T-helper 17 cell (primary cell): ENCODE measurements around the gene RSPH9. TPM values are rescaled to one million over a fixed set of nuclear protein-coding genes. Genes with fewer than 3 reads are reported as not detected.

Experiments used
- ATAC-seq: fragments of 150-1000 bp; cut with Tn5 transposase; 2 replicates; pipeline ENCODE4 v1.10.0; 2021; ENCODE audit warnings: mild to moderate bottlenecking, moderate library complexity
- DNase-seq, 3 donors: peaks; one replicate each; pipeline versions ENCODE4 v3.0.0 to v3.0.0-alpha.2; 2020 to 2021
- H3K9me3 ChIP-seq: one replicate; pipeline ENCODE4 v1.7.0; 2013; ENCODE audit warnings: low read length, mild to moderate bottlenecking; ENCODE audit not compliant: control insufficient read depth, poor library complexity, severe bottlenecking
- H3K27ac Mint-ChIP-seq: one replicate; pipeline ENCODE4 v1.8.0; 2022; ENCODE audit warnings: mild to moderate bottlenecking, moderate library complexity, mixed read lengths
- H3K27me3 Mint-ChIP-seq: one replicate; pipeline ENCODE4 v1.8.0; 2022; ENCODE audit warnings: mixed read lengths
- H3K36me3 Mint-ChIP-seq: one replicate; pipeline ENCODE4 v1.8.0; 2022; ENCODE audit warnings: low read depth, mixed read lengths
- H3K4me1 Mint-ChIP-seq: one replicate; pipeline ENCODE4 v1.8.0; 2022; ENCODE audit warnings: mild to moderate bottlenecking, mixed read lengths
- H3K4me3 Mint-ChIP-seq: one replicate; pipeline ENCODE4 v1.8.0; 2022; ENCODE audit warnings: mild to moderate bottlenecking, moderate library complexity, mixed read lengths
- total RNA-seq, 4 donors: library from RNA in 2 of 4; stranded (reverse) in 2 of 4; gene quantifications; one replicate each; pipeline ENCODE4 v1.2.3 and lab custom pipeline; 2022 to 2026

RSPH9 gene
- total RNA-seq, 2 donors from 2014 or later = 0.29 TPM; not detected in 1

- Mint-ChIP-seq H3K4me3 (no peak overlapping the region), H3K27ac (no peak overlapping the region), H3K27me3 (peaks cover 59% of the 10 kb centered on the region), H3K36me3 (peaks cover 6% of the 10 kb centered on the region), H3K4me1 (peaks cover 24% of the 10 kb centered on the region)
- no peaks in the 10 kb centered on the region for H3K9me3 ChIP-seq
- DNase-seq = no peak
- ATAC-seq = no peak
Measured at GRCh38 chr6:43707767-43708166, 62.9 kb downstream of the RSPH9 start.

- Mint-ChIP-seq H3K36me3 (peaks cover 6% of the 10 kb centered on the region), H3K27ac (no peak overlapping the region), H3K4me1 (peaks cover 24% of the 10 kb centered on the region), H3K4me3 (no peak overlapping the region), H3K27me3 (peaks cover 50% of the 10 kb centered on the region)
- DNase-seq (no peak), ATAC-seq (no peak)
- H3K9me3 ChIP-seq = no peaks in the 10 kb centered on the region
Measured at GRCh38 chr6:43708860-43709653, 64.2 kb downstream of the RSPH9 start.

GRCh38 chr6:43709654-43710303 lies 64.9 kb downstream of the RSPH9 start:
- H3K9me3 ChIP-seq = no peaks in the 10 kb centered on the region
- DNase-seq (no peak), ATAC-seq (no peak)
- Mint-ChIP-seq H3K36me3 (peaks cover 6% of the 10 kb centered on the region), H3K4me1 (peaks cover 24% of the 10 kb centered on the region), H3K4me3 (no peak overlapping the region), H3K27me3 (peaks cover 49% of the 10 kb centered on the region), H3K27ac (no peak overlapping the region)

- DNase-seq (no peak), ATAC-seq (no peak)
- Mint-ChIP-seq H3K4me3 (no peak overlapping the region), H3K4me1 (peaks cover 24% of the 10 kb centered on the region), H3K27me3 (peaks cover 49% of the 10 kb centered on the region), H3K27ac (peak overlapping the region; percentile 27), H3K36me3 (peaks cover 6% of the 10 kb centered on the region)
- no peaks in the 10 kb centered on the region for H3K9me3 ChIP-seq
Measured at GRCh38 chr6:43710576-43710975, 65.7 kb downstream of the RSPH9 start.

- Mint-ChIP-seq H3K4me3 (no peak overlapping the region), H3K27ac (no peak overlapping the region), H3K4me1 (peaks cover 21% of the 10 kb centered on the region), H3K36me3 (peaks cover 6% of the 10 kb centered on the region), H3K27me3 (peaks cover 38% of the 10 kb centered on the region)
- H3K9me3 ChIP-seq = no peaks in the 10 kb centered on the region
- no peak for DNase-seq
- no peak for ATAC-seq
Measured at GRCh38 chr6:43712579-43712978, 67.7 kb downstream of the RSPH9 start.

- peaks cover 45% of the 10 kb centered on the region for H3K27me3 Mint-ChIP-seq
- peaks cover 6% of the 10 kb centered on the region for H3K36me3 Mint-ChIP-seq
- peaks cover 19% of the 10 kb centered on the region for H3K4me1 Mint-ChIP-seq
- H3K27ac Mint-ChIP-seq = no peak overlapping the region
- no peaks in the 10 kb centered on the region for H3K9me3 ChIP-seq
- no peak for ATAC-seq
- no peak for DNase-seq
- no peak overlapping the region for H3K4me3 Mint-ChIP-seq
Measured at GRCh38 chr6:43713643-43714310, 68.9 kb downstream of the RSPH9 start.

GRCh38 chr6:43714311-43715055 lies 69.6 kb downstream of the RSPH9 start:
- Mint-ChIP-seq H3K4me1 (peaks cover 15% of the 10 kb centered on the region), H3K4me3 (no peak overlapping the region), H3K27me3 (peaks cover 41% of the 10 kb centered on the region), H3K36me3 (peaks cover 6% of the 10 kb centered on the region), H3K27ac (no peak overlapping the region)
- ATAC-seq = no peak
- no peak for DNase-seq
- H3K9me3 ChIP-seq = no peaks in the 10 kb centered on the region

GRCh38 chr6:43715056-43715788 lies 70.4 kb downstream of the RSPH9 start:
- H3K36me3 Mint-ChIP-seq = peaks cover 6% of the 10 kb centered on the region
- H3K4me1 Mint-ChIP-seq = peaks cover 16% of the 10 kb centered on the region
- H3K9me3 ChIP-seq = no peaks in the 10 kb centered on the region
- no peak overlapping the region for H3K27ac Mint-ChIP-seq
- H3K27me3 Mint-ChIP-seq = peaks cover 47% of the 10 kb centered on the region
- ATAC-seq = peak; percentile 69
- DNase-seq = no peak
- no peak overlapping the region for H3K4me3 Mint-ChIP-seq

GRCh38 chr6:43716099-43716498 lies 71.3 kb downstream of the RSPH9 start:
- no peaks in the 10 kb centered on the region for H3K9me3 ChIP-seq
- Mint-ChIP-seq H3K27me3 (peaks cover 42% of the 10 kb centered on the region), H3K27ac (no peak overlapping the region), H3K36me3 (peaks cover 4% of the 10 kb centered on the region), H3K4me3 (no peak overlapping the region), H3K4me1 (peaks cover 15% of the 10 kb centered on the region)
- ATAC-seq = no peak
- no peak for DNase-seq

GRCh38 chr6:43717389-43717788 lies 72.6 kb downstream of the RSPH9 start:
- Mint-ChIP-seq H3K36me3 (no peaks in the 10 kb centered on the region), H3K4me1 (peaks cover 8% of the 10 kb centered on the region), H3K27ac (no peak overlapping the region), H3K27me3 (peaks cover 29% of the 10 kb centered on the region), H3K4me3 (no peak overlapping the region)
- no peaks in the 10 kb centered on the region for H3K9me3 ChIP-seq
- ATAC-seq (no peak), DNase-seq (no peak)

GRCh38 chr6:43717822-43718221 lies 73.0 kb downstream of the RSPH9 start:
- no peaks in the 10 kb centered on the region for H3K36me3 Mint-ChIP-seq
- no peak for ATAC-seq
- no peak overlapping the region for H3K4me3 Mint-ChIP-seq
- peaks cover 5% of the 10 kb centered on the region for H3K4me1 Mint-ChIP-seq
- no peaks in the 10 kb centered on the region for H3K9me3 ChIP-seq
- no peak for DNase-seq
- H3K27ac Mint-ChIP-seq = no peak overlapping the region
- peaks cover 25% of the 10 kb centered on the region for H3K27me3 Mint-ChIP-seq

- Mint-ChIP-seq H3K4me3 (no peak overlapping the region), H3K4me1 (peaks cover 5% of the 10 kb centered on the region), H3K36me3 (no peaks in the 10 kb centered on the region), H3K27ac (no peak overlapping the region), H3K27me3 (peaks cover 25% of the 10 kb centered on the region)
- DNase-seq (no peak), ATAC-seq (no peak)
- H3K9me3 ChIP-seq = no peaks in the 10 kb centered on the region
Measured at GRCh38 chr6:43718387-43719105, 73.7 kb downstream of the RSPH9 start.
